H9 (cell line): ENCODE measurements around the gene METTL8. TPM values are rescaled to one million over a fixed set of nuclear protein-coding genes. Genes with fewer than 3 reads are reported as not detected.

ENCODE experiments used
- DNase-seq: peaks from one replicate; pipeline ENCODE4 v3.0.0-alpha.2; 2017
- H2AFZ ChIP-seq: one replicate; pipeline ENCODE4 v1.6.1; 2013; ENCODE audit warnings: mild to moderate bottlenecking, low read length, control low read depth, moderate library complexity
- H2AK5ac ChIP-seq: 2 replicates; pipeline ENCODE4 v1.6.1; 2013; ENCODE audit warnings: low read length, control low read depth, mixed read lengths; ENCODE audit not compliant: insufficient read length
- H2BK120ac ChIP-seq: one replicate; pipeline ENCODE4 v1.6.1; 2013; ENCODE audit warnings: low read depth, mild to moderate bottlenecking, low read length, control low read depth, inconsistent platforms; ENCODE audit not compliant: poor library complexity, severe bottlenecking
- H2BK12ac ChIP-seq: 2 replicates; pipeline ENCODE4 v1.6.1; 2013; ENCODE audit warnings: low read length, control low read depth, mixed read lengths, low read depth; ENCODE audit not compliant: insufficient read length
- H2BK15ac ChIP-seq: 2 replicates; pipeline ENCODE4 v1.6.1; 2013; ENCODE audit warnings: low read depth, low read length, control low read depth
- H2BK20ac ChIP-seq: one replicate; pipeline ENCODE4 v1.6.1; 2013; ENCODE audit warnings: low read depth, mild to moderate bottlenecking, low read length, control low read depth, inconsistent platforms; ENCODE audit not compliant: poor library complexity, severe bottlenecking
- H2BK5ac ChIP-seq: 2 replicates; pipeline ENCODE4 v1.6.1; 2013; ENCODE audit warnings: low read length, control low read depth, mixed read lengths; ENCODE audit not compliant: insufficient read length
- H3K14ac ChIP-seq: 2 replicates; pipeline ENCODE4 v1.6.1; 2013; ENCODE audit warnings: low read length, control low read depth; ENCODE audit not compliant: insufficient read depth
- H3K18ac ChIP-seq: 2 replicates; pipeline ENCODE4 v1.6.1; 2013; ENCODE audit warnings: low read depth, mild to moderate bottlenecking, mixed read lengths, low read length, control low read depth; ENCODE audit not compliant: insufficient read length
- H3K23ac ChIP-seq: 2 replicates; pipeline ENCODE4 v1.6.1; 2013; ENCODE audit warnings: low read length, control low read depth, mixed read lengths, low read depth; ENCODE audit not compliant: insufficient read length
- H3K23me2 ChIP-seq: 2 replicates; pipeline ENCODE4 v1.6.1; 2013; ENCODE audit warnings: low read depth, mild to moderate bottlenecking, mixed read lengths, low read length, control low read depth; ENCODE audit not compliant: insufficient read length, poor library complexity, severe bottlenecking
- H3K27ac ChIP-seq: 2 replicates; pipeline ENCODE4 v1.5.1; 2013; ENCODE audit warnings: low read length, control low read depth, mixed read lengths, low read depth; ENCODE audit not compliant: insufficient read length
- H3K27me3 ChIP-seq: 2 replicates; pipeline ENCODE4 v1.6.1; 2013; ENCODE audit warnings: low read length, control low read depth, inconsistent platforms; ENCODE audit not compliant: insufficient read depth
- H3K4ac ChIP-seq: 2 replicates; pipeline ENCODE4 v1.6.1; 2013; ENCODE audit warnings: low read depth, mild to moderate bottlenecking, control low read depth, inconsistent platforms, low read length, moderate library complexity
- H3K4me1 ChIP-seq: 2 replicates; pipeline ENCODE4 v1.6.1; 2013; ENCODE audit warnings: low read length, control low read depth, inconsistent platforms; ENCODE audit not compliant: insufficient read depth
- H3K4me2 ChIP-seq: 2 replicates; pipeline ENCODE4 v1.6.1; 2013; ENCODE audit warnings: low read length, control low read depth, mixed read lengths; ENCODE audit not compliant: insufficient read length, insufficient read depth
- H3K56ac ChIP-seq: 2 replicates; pipeline ENCODE4 v1.6.1; 2013; ENCODE audit warnings: low read depth, mild to moderate bottlenecking, mixed read lengths, low read length, control low read depth; ENCODE audit not compliant: insufficient read length
- H3K79me1 ChIP-seq: 2 replicates; pipeline ENCODE4 v1.6.1; 2013; ENCODE audit warnings: low read depth, mild to moderate bottlenecking, moderate library complexity, low read length, control low read depth, inconsistent platforms; ENCODE audit not compliant: insufficient read depth, poor library complexity, severe bottlenecking
- H3K79me2 ChIP-seq: 2 replicates; pipeline ENCODE4 v1.6.1; 2013; ENCODE audit warnings: low read length, control low read depth, inconsistent platforms; ENCODE audit not compliant: insufficient read depth
- H3K9ac ChIP-seq: 2 replicates; pipeline ENCODE4 v1.6.1; 2013; ENCODE audit warnings: low read length, control low read depth, mixed read lengths; ENCODE audit not compliant: insufficient read length; ENCODE audit errors: extremely low read depth
- H3K9me3 ChIP-seq: one replicate; pipeline ENCODE4 v1.6.1; 2013; ENCODE audit warnings: low read depth, low read length, inconsistent platforms; ENCODE audit not compliant: control insufficient read depth
- H3T11ph ChIP-seq: one replicate; pipeline ENCODE4 v1.6.1; 2013; ENCODE audit warnings: mild to moderate bottlenecking, low read length, control low read depth, inconsistent platforms
- H4K20me1 ChIP-seq: one replicate; pipeline ENCODE4 v1.6.1; 2013; ENCODE audit not compliant: control insufficient read depth, insufficient read length, insufficient read depth
- H4K5ac ChIP-seq: 2 replicates; pipeline ENCODE4 v1.6.1; 2013; ENCODE audit warnings: low read depth, mild to moderate bottlenecking, mixed read lengths, low read length, control low read depth; ENCODE audit not compliant: insufficient read length
- H4K8ac ChIP-seq: replicated peaks from 2 replicates; pipeline ENCODE4 v1.6.1; 2013; ENCODE audit warnings: low read length, control low read depth, mixed read lengths, low read depth; ENCODE audit not compliant: insufficient read length
- H4K91ac ChIP-seq: 2 replicates; pipeline ENCODE4 v1.6.1; 2013; ENCODE audit warnings: low read depth, mild to moderate bottlenecking, moderate library complexity, mixed read lengths, low read length, control low read depth; ENCODE audit not compliant: insufficient read length
- H3K27ac Mint-ChIP-seq, 3 experiments: 2 replicates in 2 of 3; 3 replicates in 1 of 3; pipeline ENCODE4 v1.8.0; 2020 to 2021; ENCODE audit warnings: mixed read lengths in 3 of 3, mild to moderate bottlenecking in 1 of 3, moderate library complexity in 1 of 3
- H3K27me3 Mint-ChIP-seq: 2 replicates; pipeline ENCODE4 v1.8.0; 2021; ENCODE audit warnings: low read depth, mild to moderate bottlenecking, moderate library complexity, mixed read lengths
- H3K36me3 Mint-ChIP-seq, 3 experiments: 2 replicates in 2 of 3; 3 replicates in 1 of 3; pipeline ENCODE4 v1.8.0; 2020 to 2021; ENCODE audit warnings: low read depth in 3 of 3, mixed read lengths in 3 of 3; ENCODE audit not compliant: insufficient read depth in 1 of 3
- H3K4me1 Mint-ChIP-seq, 2 experiments: 2 replicates each; pipeline ENCODE4 v1.8.0; 2020; ENCODE audit warnings: mixed read lengths in 2 of 2
- H3K4me3 Mint-ChIP-seq, 2 experiments: 2 replicates in 1 of 2; 3 replicates in 1 of 2; pipeline ENCODE4 v1.8.0; 2020 to 2021; ENCODE audit warnings: mild to moderate bottlenecking in 2 of 2, mixed read lengths in 2 of 2, moderate library complexity in 1 of 2
- H3K9me3 Mint-ChIP-seq, 2 experiments: 2 replicates in 1 of 2; 3 replicates in 1 of 2; pipeline ENCODE4 v1.8.0; 2020; ENCODE audit warnings: mild to moderate bottlenecking in 2 of 2, mixed read lengths in 2 of 2, moderate library complexity in 1 of 2
- CTCF ChIP-seq: fragments of 200-600 bp; sonication (generic); conservative IDR thresholded peaks from 3 replicates; pipeline ENCODE4 v1.8.0; 2021; ENCODE audit warnings: antibody characterized with exemption, mild to moderate bottlenecking
- WGBS: extraction: QIAGEN DNeasy Blood & Tissue Kit; methylation state at CpG from one replicate; pipeline ENCODE4 v1.1.7; 2013; ENCODE audit warnings: missing lambda C conversion rate, low lambda C conversion rate, mixed read lengths; ENCODE audit not compliant: insufficient read length; ENCODE audit errors: extremely low coverage; 5-methylcytosine and 5-hydroxymethylcytosine counted together
- total RNA-seq: library from RNA; stranded (reverse); gene quantifications from 2 replicates; pipeline ENCODE4 v1.2.1, GENCODE V29; 2021

METTL8 gene
- total RNA-seq, 1 experiment from 2014 or later, result 40.9 TPM

GRCh38 chr2:171452773-171453172 lies 19.0 kb upstream of the METTL8 start:
- Histone ChIP-seq H2BK120ac (no peak overlapping the region), H4K91ac (no peak overlapping the region), H3K23ac (no peak overlapping the region), H3K4ac (no peak overlapping the region), H2BK5ac (no peak overlapping the region), H3K27ac (no peak overlapping the region), H2BK12ac (no peak overlapping the region), H4K8ac (no peak overlapping the region), H3K4me1 (no peaks in the 10 kb centered on the region), H3K9me3 (no peaks in the 10 kb centered on the region), H3K56ac (no peak overlapping the region), H3K18ac (no peak overlapping the region), H2AFZ (no peak overlapping the region), H3K79me2 (no peaks in the 10 kb centered on the region), H2BK15ac (no peak overlapping the region), H2AK5ac (no peak overlapping the region), H3K4me2 (no peak overlapping the region), H3K23me2 (no peaks in the 10 kb centered on the region), H2BK20ac (no peak overlapping the region), H3K14ac (no peak overlapping the region), H4K5ac (no peak overlapping the region), H3T11ph (no peak overlapping the region), H3K9ac (no peak overlapping the region), H3K27me3 (no peaks in the 10 kb centered on the region), H4K20me1 (no peaks in the 10 kb centered on the region), H3K79me1 (no peaks in the 10 kb centered on the region)
- no peak for TF ChIP-seq CTCF
- H3K27me3 Mint-ChIP-seq, result no peaks in the 10 kb centered on the region
- no peak overlapping the region; a peak in 1 of 7 replicates for H3K27ac Mint-ChIP-seq
- no CpG with 5 or more reads among the region's 4 CpGs for WGBS
- H3K4me1 Mint-ChIP-seq, result peaks cover 3 to 6% of the 10 kb centered on the region in 2 experiments; a peak in 2 of 4 replicates
- H3K36me3 Mint-ChIP-seq, result peaks cover 34 to 75% (median 74%) of the 10 kb centered on the region in 3 experiments
- no peak overlapping the region for H3K4me3 Mint-ChIP-seq
- DNase-seq, result no peak
- peaks cover 4 to 5% of the 10 kb centered on the region in 2 experiments; a peak in 1 of 5 replicates for H3K9me3 Mint-ChIP-seq
